Measurements from ENCODE around the gene PBX4.

Gene PBX4

DNA sequence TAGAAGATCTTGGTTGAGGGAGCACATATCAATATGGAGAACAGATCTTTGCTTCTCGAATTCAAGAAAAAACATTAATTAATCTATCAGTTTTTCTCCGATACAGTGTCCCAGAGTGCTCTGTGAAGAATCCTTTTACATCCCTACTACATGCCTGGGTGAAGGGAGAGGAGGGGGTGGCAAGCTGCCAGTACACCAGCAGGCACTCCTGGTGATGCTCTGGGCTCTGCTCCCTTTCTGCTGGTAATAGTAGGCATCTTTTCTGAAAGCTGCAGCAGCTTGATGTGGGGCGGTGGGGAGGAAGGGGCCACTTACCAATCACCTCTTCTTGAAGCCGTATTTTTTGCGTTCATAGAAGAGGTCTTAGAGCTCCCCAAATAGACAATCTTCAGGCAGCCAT, 30.7 kb downstream of the PBX4 start:
- DNase-seq = no peak

DNA sequence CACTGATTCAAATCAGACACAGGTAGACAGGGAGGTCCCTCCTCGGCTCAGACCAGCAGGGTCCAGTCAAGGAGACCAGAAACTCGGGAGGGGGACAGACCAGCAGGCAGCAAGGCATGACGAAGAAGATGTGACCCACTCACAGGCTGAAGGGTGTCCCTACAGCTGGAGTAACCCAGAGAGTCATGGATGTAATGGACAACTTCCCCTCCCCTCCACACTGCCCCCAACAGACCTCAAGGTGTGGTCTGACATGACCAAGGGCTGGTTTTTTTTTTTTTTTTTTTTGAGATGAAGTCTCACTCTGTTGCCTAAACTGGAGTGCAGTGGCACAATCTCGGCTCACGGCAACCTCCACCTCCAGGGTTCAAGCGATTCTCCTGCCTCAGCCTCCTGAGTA, 34.1 kb downstream of the PBX4 start:
- DNase-seq = no peak

DNA sequence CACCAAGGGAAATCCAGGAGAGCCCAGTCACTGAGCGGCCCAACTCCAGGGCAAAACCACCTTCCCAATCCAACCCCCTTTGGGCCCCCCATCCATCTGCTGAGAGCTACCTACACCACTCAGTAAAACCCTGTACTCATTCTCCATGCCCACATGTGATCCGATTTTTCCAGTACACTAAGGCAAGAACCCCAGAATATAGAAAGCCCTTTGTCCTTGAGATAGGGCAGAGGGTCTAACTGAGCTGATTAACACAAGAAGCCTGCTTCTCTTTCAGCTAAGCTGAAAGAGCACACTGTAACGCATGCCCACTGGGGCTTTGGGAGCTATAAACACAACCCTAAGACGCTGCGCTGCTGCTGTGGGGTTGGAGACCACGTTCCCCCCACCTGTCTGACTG, 36.0 kb downstream of the PBX4 start:
- no peak for DNase-seq

DNA sequence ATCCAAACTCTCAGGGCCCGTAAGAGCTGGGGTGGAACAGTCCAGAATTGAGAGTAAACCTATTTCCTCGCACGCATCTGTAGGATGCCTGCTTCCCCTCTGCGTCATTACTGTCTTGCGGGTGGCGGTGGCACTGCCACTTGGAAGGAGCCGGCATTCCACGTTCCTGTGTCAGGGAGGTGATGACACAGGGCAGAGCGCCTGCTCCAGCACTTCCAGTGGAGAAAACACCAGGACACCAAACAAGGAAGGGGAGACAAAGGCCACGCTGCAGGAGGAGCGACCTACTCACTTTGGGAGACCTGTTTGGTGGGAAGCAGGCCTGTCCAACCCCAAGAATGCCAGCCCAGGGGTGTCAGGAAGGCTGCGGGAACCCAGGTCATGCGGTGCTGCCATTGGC, 37.1 kb downstream of the PBX4 start:
- no peak for DNase-seq

DNA sequence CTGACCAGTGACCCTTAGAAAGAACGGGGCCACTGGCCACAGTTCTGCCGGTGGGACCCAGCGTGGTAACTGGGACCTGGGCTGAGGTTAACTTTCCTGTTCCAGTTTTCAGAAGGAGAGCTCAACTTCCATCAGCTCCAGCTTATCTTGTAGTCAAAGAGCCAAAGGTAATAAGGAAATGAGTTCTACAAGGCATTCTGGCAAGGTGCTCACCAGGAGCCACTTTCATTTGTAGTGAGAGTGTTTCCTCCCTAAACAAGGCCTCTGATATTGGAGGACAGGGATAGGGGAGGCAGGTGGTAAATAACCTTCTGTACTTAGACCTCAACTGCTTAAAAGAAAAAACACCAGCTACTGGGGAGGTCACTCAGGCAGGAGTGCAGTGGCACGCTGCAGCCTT, 38.1 kb downstream of the PBX4 start:
- DNase-seq = no peak

DNA sequence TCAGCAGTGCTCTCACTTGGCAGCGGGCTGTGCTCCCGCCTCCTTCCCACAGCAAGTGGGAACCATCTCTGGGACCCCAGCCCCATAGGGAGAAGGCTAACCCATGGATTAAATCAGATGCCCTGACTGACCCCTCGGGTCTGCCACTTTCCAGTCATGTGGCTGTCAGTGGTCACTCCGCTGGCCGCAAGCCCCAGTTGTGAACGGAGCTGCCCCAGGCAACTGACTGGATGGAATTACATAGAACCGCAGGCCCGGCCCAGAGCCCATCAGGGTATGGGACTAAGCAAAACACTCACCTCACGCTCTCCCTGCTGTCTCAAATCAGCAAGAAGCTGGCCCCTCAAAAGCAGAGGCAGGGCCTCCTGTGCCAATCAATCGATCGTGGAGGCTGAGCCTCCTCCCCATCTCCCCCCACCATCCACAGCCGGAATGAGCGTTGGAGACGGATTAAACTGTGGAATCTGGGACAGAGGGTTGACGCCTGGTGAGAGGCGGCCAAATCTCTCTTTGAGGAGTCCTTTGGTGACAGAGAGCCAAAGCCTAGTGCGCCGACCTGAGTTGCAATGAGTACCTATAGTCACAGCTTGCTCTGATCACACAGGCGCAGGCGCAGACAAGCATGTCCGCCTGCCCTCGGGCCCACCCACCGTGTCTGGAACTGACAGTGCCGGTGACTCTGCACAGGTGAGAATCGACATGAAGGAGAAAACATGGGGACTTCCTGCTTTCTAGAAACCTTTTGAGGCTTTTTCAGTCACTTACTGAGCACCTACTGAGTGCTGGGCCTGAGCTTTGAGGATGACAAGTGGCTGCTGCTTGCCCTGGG, 38.7 kb downstream of the PBX4 start:
- DNase-seq = no peak

DNA sequence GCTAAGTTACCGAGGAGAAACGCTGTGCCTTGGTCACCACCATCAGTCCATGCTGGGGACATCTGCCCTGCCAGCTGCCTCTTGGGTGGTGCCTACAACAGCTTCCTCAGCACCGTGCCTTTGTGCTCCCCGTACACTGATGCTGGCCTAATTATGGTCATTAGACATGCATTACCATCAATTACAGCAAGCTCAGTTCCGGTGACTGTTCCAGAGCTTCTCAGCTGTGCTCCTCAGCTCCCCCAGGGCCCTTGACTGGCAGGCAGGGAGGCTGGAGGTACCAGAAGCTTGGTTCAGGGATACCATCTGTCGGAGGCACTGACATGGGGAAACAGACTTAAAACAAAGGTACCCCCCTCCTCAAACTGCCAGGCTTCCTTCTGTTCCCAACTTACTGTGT, 40.2 kb downstream of the PBX4 start:
- peak; percentile 95 for DNase-seq

- peak; percentile 88 for DNase-seq
Measured at GRCh38 chr19:19575411-19575810, 43.1 kb downstream of the PBX4 start.

DNA sequence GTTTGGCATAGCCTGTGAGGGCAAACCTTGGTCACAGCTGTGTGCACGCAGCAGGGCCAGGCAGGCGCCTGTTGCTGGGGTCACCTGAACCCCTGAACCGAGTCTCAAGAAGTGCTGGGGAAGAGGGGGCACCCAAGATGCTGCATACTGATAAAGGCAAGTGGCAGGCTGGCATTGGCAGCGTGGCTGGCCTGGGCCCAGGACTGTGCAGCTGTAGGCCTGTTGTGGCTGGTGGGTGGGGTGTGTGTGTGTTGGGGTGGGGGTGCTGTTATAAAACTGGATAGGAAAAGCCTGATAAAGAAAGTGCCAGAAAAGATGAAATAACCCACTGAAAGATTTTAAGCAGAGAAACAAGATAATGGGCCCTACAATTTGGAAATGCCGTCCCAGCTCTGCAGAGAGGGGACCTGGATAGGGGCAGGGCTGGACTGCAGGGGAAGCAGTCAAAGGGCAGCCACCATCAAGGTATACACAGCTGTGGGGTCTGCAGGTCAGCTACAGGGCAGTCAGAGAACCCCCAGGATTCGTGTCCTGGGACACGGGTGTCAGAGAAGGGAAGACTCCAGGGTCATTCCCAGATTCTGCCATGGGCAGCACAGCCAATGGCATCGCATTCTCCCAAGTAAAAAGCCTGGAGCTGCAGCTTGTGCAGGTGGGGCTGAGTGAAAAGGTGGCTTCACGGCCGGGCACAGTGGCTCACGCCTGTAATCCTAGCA, 47.3 kb downstream of the PBX4 start:
- DNase-seq = no peak

- DNase-seq = no peak
Measured at GRCh38 chr19:19570571-19570970, 47.9 kb downstream of the PBX4 start.

DNA sequence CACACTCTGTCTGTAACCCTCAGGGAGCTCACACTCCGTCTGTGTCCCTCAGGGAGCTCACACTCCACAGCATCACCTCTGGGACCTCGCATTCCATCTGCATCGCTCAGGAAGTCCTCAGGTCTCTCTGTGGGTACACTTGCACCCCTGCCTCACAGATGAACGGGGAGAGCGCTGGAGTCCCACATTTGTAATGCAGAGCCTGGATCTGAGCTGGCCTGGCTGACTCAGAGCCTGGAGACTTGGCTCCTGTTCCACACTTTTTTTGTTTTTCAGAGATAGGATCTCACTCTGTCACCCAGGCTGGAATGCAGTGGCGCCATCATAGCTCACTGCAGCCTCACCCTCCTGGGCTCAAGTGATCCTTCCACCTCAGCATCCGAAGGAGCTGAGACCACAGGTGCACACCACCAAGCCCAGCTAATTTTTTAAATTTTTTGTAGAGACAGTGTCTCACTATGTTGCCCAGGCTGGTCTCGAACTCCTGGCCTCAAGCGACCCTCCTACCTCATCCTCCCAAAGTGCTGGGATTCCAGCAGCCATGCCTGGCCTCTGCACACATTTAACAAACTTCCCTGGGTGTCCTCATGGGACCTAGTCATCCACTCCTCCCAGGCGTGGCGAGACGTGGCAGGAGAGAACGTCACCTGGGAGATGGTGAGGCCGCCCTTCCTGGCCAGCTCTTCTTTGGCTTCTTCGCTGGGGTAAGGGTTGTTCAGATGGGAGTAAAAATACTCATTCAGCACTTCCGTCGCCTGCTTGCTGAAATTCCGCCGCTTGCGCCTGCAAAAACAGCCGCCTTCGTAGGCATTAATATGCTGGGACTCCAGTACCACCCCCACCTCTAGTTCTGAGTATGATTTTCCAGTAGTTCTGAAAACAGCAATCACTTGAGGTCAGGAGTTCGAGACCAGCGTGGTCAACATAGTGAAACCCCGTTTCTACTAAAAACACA, 49.4 kb downstream of the PBX4 start:
- DNase-seq = no peak

DNA sequence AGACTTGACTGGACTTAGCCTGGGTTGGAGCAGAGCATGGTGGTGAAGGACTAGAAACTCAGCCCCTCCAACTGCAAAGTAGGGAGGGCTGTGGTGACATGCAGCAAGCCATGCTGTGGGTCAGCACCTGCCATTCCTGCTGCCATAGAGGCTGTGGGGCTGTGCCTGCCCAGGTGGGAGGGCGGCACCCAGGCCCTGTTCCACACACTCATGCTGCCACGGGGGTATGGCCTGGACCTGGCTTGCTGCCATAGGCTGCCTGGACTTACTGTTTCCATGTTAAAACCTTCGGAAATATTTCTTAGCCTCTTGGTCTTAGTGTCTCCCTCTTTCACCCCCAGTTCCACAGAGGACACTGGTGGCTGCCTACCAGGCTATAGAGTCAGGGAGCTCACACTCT, 51.1 kb downstream of the PBX4 start:
- DNase-seq = no peak

- DNase-seq = no peak
Measured at GRCh38 chr19:19566306-19566705, 52.2 kb downstream of the PBX4 start.

DNA sequence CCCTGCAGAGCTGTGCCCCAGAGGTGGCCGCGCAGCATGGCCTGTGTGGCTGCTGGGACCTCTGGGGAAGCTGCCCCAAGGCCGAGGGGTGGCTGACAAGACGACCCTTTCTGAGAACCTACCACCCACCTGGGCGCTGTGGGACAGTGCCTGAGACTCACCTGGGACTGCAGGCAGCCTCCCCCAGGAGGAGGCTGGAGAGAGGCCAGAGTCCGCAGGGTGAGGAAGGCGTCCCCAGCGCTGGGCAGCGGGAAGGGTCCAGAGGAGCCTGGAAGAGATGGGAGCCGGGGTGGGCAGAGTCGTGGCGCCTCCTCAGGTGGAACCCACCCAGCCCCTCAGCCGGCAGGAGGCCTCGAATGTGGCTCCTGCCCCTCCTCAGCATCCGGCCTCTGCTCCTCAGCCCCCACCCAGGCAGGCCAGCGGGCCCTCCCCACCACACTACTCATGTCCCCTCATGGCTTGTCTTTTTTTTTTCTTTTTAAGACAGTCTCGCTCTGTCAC, 55.1 kb downstream of the PBX4 start:
- no peak for DNase-seq

- DNase-seq = no peak
Measured at GRCh38 chr19:19562665-19563347, 55.7 kb downstream of the PBX4 start.

GRCh38 chr19:19561946-19562664, 56.4 kb downstream of the PBX4 start:
- DNase-seq = no peak

GRCh38 chr19:19559931-19560330, 58.6 kb downstream of the PBX4 start:
- no peak for DNase-seq

- DNase-seq = no peak
Measured at GRCh38 chr19:19558636-19559035, 59.9 kb downstream of the PBX4 start.

DNA sequence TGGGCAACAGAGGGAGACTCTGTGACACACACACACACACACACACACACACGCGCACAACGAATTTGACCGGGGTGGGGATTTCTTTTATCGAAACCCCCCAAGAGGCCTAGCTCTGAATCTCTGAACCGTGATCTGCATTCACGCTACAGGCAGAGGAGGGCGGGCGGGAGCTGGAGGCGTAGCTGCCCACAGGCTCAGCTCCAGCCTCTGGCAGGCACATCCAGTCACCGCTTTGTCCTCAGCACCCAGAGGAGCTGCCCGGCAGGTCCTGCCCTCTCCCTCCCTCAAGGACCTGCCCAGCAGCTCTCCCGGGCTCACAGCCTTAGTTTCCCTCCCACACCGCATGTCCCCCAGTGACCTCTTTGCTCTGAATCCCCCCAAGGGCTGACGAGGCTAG, 60.4 kb downstream of the PBX4 start:
- DNase-seq = no peak

DNA sequence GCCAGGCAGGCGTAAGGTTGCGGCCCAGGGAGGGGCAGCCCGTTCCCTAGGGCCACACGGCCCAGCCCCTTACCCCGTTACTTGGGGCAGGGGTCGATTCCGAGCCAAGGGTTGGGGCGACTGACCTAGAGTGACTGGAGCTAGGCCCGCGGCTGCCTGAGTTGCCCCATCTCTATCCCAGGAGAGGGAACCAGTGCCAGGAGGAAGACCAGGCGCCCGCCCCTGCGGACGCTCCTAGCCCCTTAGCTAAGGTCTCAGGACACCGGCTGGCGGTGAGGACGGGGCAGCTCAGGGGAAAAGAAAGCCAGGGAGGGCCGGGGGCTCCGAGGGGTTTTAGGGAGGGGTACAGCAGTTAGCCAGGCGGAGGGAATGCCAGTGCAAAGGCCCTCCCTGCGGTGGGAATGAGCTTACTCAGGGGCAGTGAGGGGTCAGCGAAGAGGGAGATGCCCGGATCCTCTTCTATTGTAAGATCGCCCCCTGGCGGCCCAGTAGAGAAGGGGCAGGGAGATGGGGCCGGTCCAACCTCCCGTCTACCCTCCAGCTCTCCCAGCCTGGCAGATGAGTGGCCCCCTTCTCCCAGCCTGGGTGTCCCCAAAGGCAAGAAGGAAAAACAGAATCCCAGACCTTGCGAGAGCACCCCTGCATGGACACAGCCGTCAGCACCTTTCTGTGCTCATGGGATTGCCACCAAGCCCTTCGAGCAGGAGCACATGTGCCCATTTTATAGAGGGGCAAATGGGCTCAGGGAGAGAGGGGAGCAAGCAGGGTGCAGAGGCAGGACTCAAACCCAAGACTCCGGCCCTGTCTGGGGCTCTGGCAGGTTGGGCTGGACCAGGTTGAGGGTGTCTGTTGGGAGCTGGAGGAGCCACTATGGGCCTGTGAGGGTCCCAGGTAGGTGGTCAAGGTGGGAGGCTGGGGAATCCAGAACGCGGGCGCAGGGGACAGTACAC, 64.1 kb downstream of the PBX4 start:
- DNase-seq = no peak

DNA sequence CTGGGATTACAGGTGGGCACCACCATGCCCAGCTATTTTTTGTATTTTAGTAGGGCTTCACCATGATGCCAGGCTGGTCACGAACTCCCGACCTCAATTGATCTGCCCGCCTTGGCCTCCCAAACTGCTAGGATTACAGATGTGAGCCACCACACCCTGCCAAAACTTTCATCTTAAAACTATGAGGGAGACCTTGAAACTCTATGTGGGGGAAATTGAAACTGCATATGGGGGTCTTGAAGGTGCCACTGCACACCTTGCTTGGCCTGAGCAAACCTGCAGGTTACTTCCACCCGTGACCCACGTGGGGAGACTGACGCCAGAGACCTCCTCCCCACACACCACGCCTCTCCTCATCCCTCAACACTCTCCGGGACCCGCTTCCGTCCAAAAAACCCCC, 64.8 kb downstream of the PBX4 start:
- DNase-seq = no peak

Data from COR-L47 (cell line).